SK-N-SH (cell line): ENCODE data around the gene GSC2. TPM values are rescaled to one million over a fixed set of nuclear protein-coding genes. Genes with fewer than 3 reads are reported as not detected.

Experiments used
- CTCF ChIA-PET: fragments of 300-600, 350-600 bp; formaldehyde crosslinking; extraction: SDS; loops from one replicate; lab custom pipeline; 2021; lab: Yijun Ruan, JAX
- POLR2A ChIA-PET: fragments of 350-600 bp; sonication (Branson Sonifier 250); formaldehyde crosslinking; extraction: SDS; loops from one replicate; lab custom pipeline; 2020; ENCODE audit warnings: antibody characterized with exemption, inconsistent platforms; lab: Yijun Ruan, JAX
- DNase-seq: peaks from one replicate; pipeline ENCODE4 v3.0.0; 2012
- H2AFZ ChIP-seq: fragments of 200-600 bp; sonication (generic); 2 replicates; pipeline ENCODE4 v1.8.1; 2016; ENCODE audit warnings: antibody characterized with exemption, mild to moderate bottlenecking, low read depth
- H3F3A ChIP-seq: fragments of 200-600 bp; sonication (generic); replicated peaks from 2 replicates; pipeline ENCODE3; 2016; ENCODE audit warnings: antibody characterized with exemption, mild to moderate bottlenecking; ENCODE audit not compliant: insufficient read depth
- H3K27ac ChIP-seq, 2 experiments: fragments of 200-500 bp in 1 of 2; fragments of 200-600 bp in 1 of 2; sonication (Bioruptor generic) in 1 of 2; sonication (generic), shearing (Covaris generic) in 1 of 2; 2 replicates each; pipeline versions ENCODE4 v1.5.1 to v1.6.1; 2014 to 2016; ENCODE audit warnings: low read depth in 2 of 2, inconsistent platforms in 1 of 2, low read length in 1 of 2, mild to moderate bottlenecking in 1 of 2, mixed read lengths in 1 of 2
- H3K27me3 ChIP-seq: fragments of 200-600 bp; sonication (generic), shearing (Covaris generic); 2 replicates; pipeline ENCODE4 v1.6.1; 2016; ENCODE audit warnings: mixed run types; ENCODE audit not compliant: insufficient read depth
- H3K36me3 ChIP-seq, 2 experiments: fragments of 200-500 bp in 1 of 2; fragments of 200-600 bp in 1 of 2; sonication (Bioruptor generic) in 1 of 2; sonication (generic) in 1 of 2; replicated peaks in 1 of 2; 2 replicates each; pipeline versions ENCODE3 to v1.5.1; 2014 to 2016; ENCODE audit warnings: low read length in 1 of 2, mild to moderate bottlenecking in 1 of 2; ENCODE audit not compliant: insufficient read depth in 2 of 2, control insufficient read depth in 1 of 2
- H3K4me1 ChIP-seq, 2 experiments: fragments of 200-500 bp in 1 of 2; fragments of 200-600 bp in 1 of 2; sonication (Bioruptor generic) in 1 of 2; sonication (generic), shearing (Covaris generic) in 1 of 2; 2 replicates each; pipeline versions ENCODE4 v1.5.1 to v1.6.1; 2014 to 2016; ENCODE audit warnings: low read depth in 1 of 2, low read length in 1 of 2, mixed run types in 1 of 2; ENCODE audit not compliant: insufficient read depth in 2 of 2, control insufficient read depth in 1 of 2
- H3K4me2 ChIP-seq: fragments of 200-600 bp; sonication (generic), shearing (Covaris generic); 2 replicates; pipeline ENCODE4 v1.6.1; 2017; ENCODE audit warnings: mixed run types
- H3K4me3 ChIP-seq, 2 experiments: fragments of 200-500 bp in 1 of 2; fragments of 200-600 bp in 1 of 2; sonication (Bioruptor generic) in 1 of 2; sonication (generic), shearing (Covaris generic) in 1 of 2; 2 replicates each; pipeline versions ENCODE4 v1.5.1 to v1.8.1; 2014 to 2016; ENCODE audit warnings: low read depth in 2 of 2, inconsistent platforms in 1 of 2, low read length in 1 of 2, mild to moderate bottlenecking in 1 of 2, mixed read lengths in 1 of 2, moderate library complexity in 1 of 2
- H3K79me2 ChIP-seq: fragments of 200-600 bp; sonication (generic); 2 replicates; pipeline ENCODE4 v1.8.1; 2017; ENCODE audit warnings: mild to moderate bottlenecking; ENCODE audit not compliant: insufficient read depth
- H3K9ac ChIP-seq: fragments of 200-600 bp; sonication (generic); 2 replicates; pipeline ENCODE4 v1.6.1; 2017; ENCODE audit warnings: mixed run types
- H3K9me2 ChIP-seq: fragments of 200-600 bp; sonication (generic); 2 replicates; pipeline ENCODE4 v1.6.1; 2017; ENCODE audit warnings: mixed run types
- H3K9me3 ChIP-seq: fragments of 200-600 bp; sonication (generic); 2 replicates; pipeline ENCODE4 v1.6.1; 2017; ENCODE audit warnings: mixed run types, mild to moderate bottlenecking, moderate library complexity
- H4K20me1 ChIP-seq: fragments of 200-600 bp; sonication (generic); 2 replicates; pipeline ENCODE4 v1.6.1; 2017; ENCODE audit warnings: mild to moderate bottlenecking, mixed run types; ENCODE audit not compliant: insufficient read depth
- ELF1 ChIP-seq: IDR thresholded peaks from 2 replicates; pipeline ENCODE4 v1.4.0; 2012
- FOSL2 ChIP-seq: IDR thresholded peaks from 2 replicates; pipeline ENCODE4 v1.4.0; 2012; ENCODE audit warnings: low read depth, mild to moderate bottlenecking, moderate library complexity, borderline replicate concordance
- GABPA ChIP-seq: IDR thresholded peaks from 2 replicates; pipeline ENCODE4 v1.4.0; 2012; ENCODE audit warnings: low read depth, mild to moderate bottlenecking
- GATA2 ChIP-seq: sonication (generic); formaldehyde crosslinking; IDR thresholded peaks from 2 replicates; pipeline ENCODE4 v1.5.0; 2020; ENCODE audit warnings: mild to moderate bottlenecking, missing genetic modification reagents
- MAX ChIP-seq: IDR thresholded peaks from 2 replicates; pipeline ENCODE4 v1.4.0; 2012; ENCODE audit warnings: low read depth
- MEF2A ChIP-seq: IDR thresholded peaks from 2 replicates; pipeline ENCODE4 v1.4.0; 2012; ENCODE audit warnings: low read depth, borderline replicate concordance
- NRF1 ChIP-seq: IDR thresholded peaks from 2 replicates; pipeline ENCODE4 v1.6.1; 2012; ENCODE audit warnings: low read depth, mild to moderate bottlenecking, low read length
- POLR2AphosphoS5 ChIP-seq: IDR thresholded peaks from 2 replicates; pipeline ENCODE4 v1.6.1; 2012; ENCODE audit warnings: low read depth, low read length
- RCOR1 ChIP-seq: fragments of 150-350 bp; IDR thresholded peaks from 2 replicates; pipeline ENCODE4 v1.6.1; 2017; ENCODE audit warnings: antibody characterized with exemption, low read length
- RFX5 ChIP-seq: IDR thresholded peaks from 2 replicates; pipeline ENCODE4 v1.6.1; 2012; ENCODE audit warnings: mild to moderate bottlenecking, improper control_type of control experiment, low read length
- SIN3A ChIP-seq: IDR thresholded peaks from 2 replicates; pipeline ENCODE4 v1.6.1; 2012; ENCODE audit warnings: low read depth, mild to moderate bottlenecking, low read length, moderate library complexity, borderline replicate concordance
- WGBS: methylation state at CpG from one replicate; pipeline ENCODE4 v1.1.6; 2017; ENCODE audit warnings: low lambda C conversion rate; 5-methylcytosine and 5-hydroxymethylcytosine counted together
- polyA plus RNA-seq, 3 experiments: library from polyadenylated mRNA; depleted of rRNA; stranded (reverse); fragments of >200 nt; gene quantifications; 2 replicates each; pipeline ENCODE4 v1.2.3, GENCODE V29; 2012
- TF ChIP-seq, protein P1 (sequence below): IDR thresholded peaks from 2 replicates; pipeline ENCODE4 v1.6.1; 2012; ENCODE audit warnings: mild to moderate bottlenecking, low read depth, low read length, moderate library complexity
- TF ChIP-seq, protein P2 (sequence below): IDR thresholded peaks from 2 replicates; pipeline ENCODE4 v1.4.0; 2012; ENCODE audit warnings: low read depth, borderline replicate concordance

The GSC2 gene
- polyA plus RNA-seq, 1 of the 3 experiments (the other 2 are of a cell fraction) = not detected

DNA sequence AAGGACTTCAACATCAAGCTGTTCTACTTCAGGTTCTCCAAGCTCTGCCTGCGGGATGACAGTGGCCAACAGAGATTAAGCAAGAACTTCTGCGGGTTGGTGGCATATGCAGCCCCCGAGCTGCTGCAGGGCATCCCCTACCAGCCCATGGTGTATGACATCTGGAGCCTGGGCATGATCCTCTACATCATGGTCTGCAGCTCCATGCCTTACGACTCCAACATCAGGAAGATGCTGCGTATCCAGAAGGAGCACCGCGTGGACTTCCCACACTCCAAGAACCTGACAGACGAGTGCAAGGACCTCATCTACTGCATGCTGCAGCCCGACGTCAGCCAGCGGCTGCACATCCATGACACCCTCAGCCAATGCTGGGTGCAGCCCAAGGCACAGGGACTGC is 25.1 kb downstream of the GSC2 start:
- TF ChIP-seq, protein P1, sequence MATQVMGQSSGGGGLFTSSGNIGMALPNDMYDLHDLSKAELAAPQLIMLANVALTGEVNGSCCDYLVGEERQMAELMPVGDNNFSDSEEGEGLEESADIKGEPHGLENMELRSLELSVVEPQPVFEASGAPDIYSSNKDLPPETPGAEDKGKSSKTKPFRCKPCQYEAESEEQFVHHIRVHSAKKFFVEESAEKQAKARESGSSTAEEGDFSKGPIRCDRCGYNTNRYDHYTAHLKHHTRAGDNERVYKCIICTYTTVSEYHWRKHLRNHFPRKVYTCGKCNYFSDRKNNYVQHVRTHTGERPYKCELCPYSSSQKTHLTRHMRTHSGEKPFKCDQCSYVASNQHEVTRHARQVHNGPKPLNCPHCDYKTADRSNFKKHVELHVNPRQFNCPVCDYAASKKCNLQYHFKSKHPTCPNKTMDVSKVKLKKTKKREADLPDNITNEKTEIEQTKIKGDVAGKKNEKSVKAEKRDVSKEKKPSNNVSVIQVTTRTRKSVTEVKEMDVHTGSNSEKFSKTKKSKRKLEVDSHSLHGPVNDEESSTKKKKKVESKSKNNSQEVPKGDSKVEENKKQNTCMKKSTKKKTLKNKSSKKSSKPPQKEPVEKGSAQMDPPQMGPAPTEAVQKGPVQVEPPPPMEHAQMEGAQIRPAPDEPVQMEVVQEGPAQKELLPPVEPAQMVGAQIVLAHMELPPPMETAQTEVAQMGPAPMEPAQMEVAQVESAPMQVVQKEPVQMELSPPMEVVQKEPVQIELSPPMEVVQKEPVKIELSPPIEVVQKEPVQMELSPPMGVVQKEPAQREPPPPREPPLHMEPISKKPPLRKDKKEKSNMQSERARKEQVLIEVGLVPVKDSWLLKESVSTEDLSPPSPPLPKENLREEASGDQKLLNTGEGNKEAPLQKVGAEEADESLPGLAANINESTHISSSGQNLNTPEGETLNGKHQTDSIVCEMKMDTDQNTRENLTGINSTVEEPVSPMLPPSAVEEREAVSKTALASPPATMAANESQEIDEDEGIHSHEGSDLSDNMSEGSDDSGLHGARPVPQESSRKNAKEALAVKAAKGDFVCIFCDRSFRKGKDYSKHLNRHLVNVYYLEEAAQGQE = no peak
- TF ChIP-seq, protein P2, sequence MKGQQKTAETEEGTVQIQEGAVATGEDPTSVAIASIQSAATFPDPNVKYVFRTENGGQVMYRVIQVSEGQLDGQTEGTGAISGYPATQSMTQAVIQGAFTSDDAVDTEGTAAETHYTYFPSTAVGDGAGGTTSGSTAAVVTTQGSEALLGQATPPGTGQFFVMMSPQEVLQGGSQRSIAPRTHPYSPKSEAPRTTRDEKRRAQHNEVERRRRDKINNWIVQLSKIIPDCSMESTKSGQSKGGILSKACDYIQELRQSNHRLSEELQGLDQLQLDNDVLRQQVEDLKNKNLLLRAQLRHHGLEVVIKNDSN = no peak
- no peak for TF ChIP-seq RFX5
- no peak for TF ChIP-seq SIN3A
- H3K4me1 ChIP-seq = peaks cover 0 to 21% of the 10 kb centered on the region in 2 experiments; a peak in 2 of 4 replicates
- H3K4me2 ChIP-seq = no peak overlapping the region
- no peak overlapping the region for H3K27ac ChIP-seq
- CTCF ChIA-PET = interaction anchor here (1.6 kb wide), 1 partner anchor 54 kb away, joined by 5 read pairs; no protein-coding TSS in a partner anchor
- no peak for DNase-seq
- no peak overlapping the region for H2AFZ ChIP-seq
- no peaks in the 10 kb centered on the region for H3K27me3 ChIP-seq
- H3K4me3 ChIP-seq = no peak overlapping the region
- WGBS = 100% methylated on average over 2 of the region's 11 CpGs
- H3K9ac ChIP-seq = no peak overlapping the region
- H3K9me2 ChIP-seq = no peaks in the 10 kb centered on the region
- H3F3A ChIP-seq = no peaks in the 10 kb centered on the region
- H4K20me1 ChIP-seq = peaks cover 17% of the 10 kb centered on the region
- H3K9me3 ChIP-seq = no peaks in the 10 kb centered on the region
- POLR2A ChIA-PET = no interaction called here
- no peaks in the 10 kb centered on the region for H3K36me3 ChIP-seq
- H3K79me2 ChIP-seq = peaks cover 21% of the 10 kb centered on the region

- Histone ChIP-seq H4K20me1 (peaks cover 23% of the 10 kb centered on the region), H3F3A (no peaks in the 10 kb centered on the region), H3K9ac (no peak overlapping the region), H3K79me2 (peaks cover 28% of the 10 kb centered on the region), H3K27me3 (no peaks in the 10 kb centered on the region), H3K9me2 (no peaks in the 10 kb centered on the region), H3K4me1 (peaks cover 0 to 25% of the 10 kb centered on the region in 2 experiments; a peak in 2 of 4 replicates), H3K36me3 (peaks cover 0 to 2% of the 10 kb centered on the region in 2 experiments), H3K4me2 (no peak overlapping the region), H3K27ac (no peak overlapping the region), H2AFZ (no peak overlapping the region), H3K4me3 (no peak overlapping the region), H3K9me3 (no peaks in the 10 kb centered on the region)
- ChIA-PET CTCF (no interaction called here), POLR2A (no interaction called here)
- WGBS = 66% methylated on average over 4 of the region's 4 CpGs
- TF ChIP-seq GABPA (no peak), FOSL2 (no peak), POLR2AphosphoS5 (no peak), RCOR1 (no peak), NRF1 (no peak), MAX (no peak), GATA2 (no peak), MEF2A (no peak), ELF1 (no peak)
- TF ChIP-seq, protein P1 = no peak
- no peak for DNase-seq
Observed at GRCh38 chr22:19124377-19124776, 25.7 kb downstream of the GSC2 start.
